Measurements from ENCODE around the gene CTSS. TPM values are rescaled to one million over a fixed set of nuclear protein-coding genes. Genes with fewer than 3 reads are reported as not detected.

The CTSS gene
- total RNA-seq, 1 experiment from 2014 or later = not detected

- Histone ChIP-seq H3K79me2 (ENCODE audit: insufficient read depth, low read length) (peaks cover 2% of the 10 kb centered on the region; the same call in 1 of the 2 replicates), H2BK120ac (ENCODE audit: low read depth, low read length, poor library complexity, severe bottlenecking) (no peak overlapping the region), H4K91ac (ENCODE audit: insufficient read length, low read depth, low read length) (no peak overlapping the region), H3K27ac (ENCODE audit: insufficient read length, low read depth, low read length) (no peak overlapping the region), H3K56ac (ENCODE audit: insufficient read length, low read depth, low read length) (no peak overlapping the region), H3K4ac (ENCODE audit: low read depth, low read length) (no peak overlapping the region), H3K18ac (ENCODE audit: insufficient read length, low read depth, low read length) (no peak overlapping the region), H4K20me1 (ENCODE audit: control insufficient read depth, insufficient read depth, insufficient read length) (no peaks in the 10 kb centered on the region), H3K4me1 (ENCODE audit: insufficient read depth, low read length) (no peaks in the 10 kb centered on the region), H2AFZ (ENCODE audit: low read length) (no peak overlapping the region), H2BK12ac (ENCODE audit: insufficient read length, low read depth, low read length) (no peak overlapping the region), H3K14ac (ENCODE audit: insufficient read depth, low read length) (no peak overlapping the region), H3K23me2 (ENCODE audit: insufficient read length, low read depth, low read length, poor library complexity, severe bottlenecking) (peaks cover 4% of the 10 kb centered on the region), H3T11ph (ENCODE audit: low read length) (no peak overlapping the region), H4K8ac (replicated peaks; ENCODE audit: insufficient read length, low read depth, low read length) (no peak overlapping the region), H2AK5ac (ENCODE audit: insufficient read length, low read length) (no peak overlapping the region), H3K23ac (ENCODE audit: insufficient read length, low read depth, low read length) (no peak overlapping the region), H3K27me3 (ENCODE audit: insufficient read depth, low read length) (no peaks in the 10 kb centered on the region), H3K9ac (ENCODE audit: extremely low read depth, insufficient read length, low read length) (no peak overlapping the region), H3K9me3 (ENCODE audit: control insufficient read depth, low read depth, low read length) (no peaks in the 10 kb centered on the region), H2BK15ac (ENCODE audit: low read depth, low read length) (no peak overlapping the region), H3K4me2 (ENCODE audit: insufficient read depth, insufficient read length, low read length) (peak overlapping the region; percentile 35), H2BK20ac (ENCODE audit: low read depth, low read length, poor library complexity, severe bottlenecking) (no peak overlapping the region), H3K79me1 (ENCODE audit: insufficient read depth, low read depth, low read length, poor library complexity, severe bottlenecking) (no peaks in the 10 kb centered on the region), H4K5ac (ENCODE audit: insufficient read length, low read depth, low read length) (no peak overlapping the region), H2BK5ac (ENCODE audit: insufficient read length, low read length) (no peak overlapping the region)
- no peak for DNase-seq
- Mint-ChIP-seq H3K4me3 (peak overlapping the region; percentile 95 to 98), H3K27me3 (ENCODE audit: low read depth) (no peaks in the 10 kb centered on the region), H3K9me3 (no peaks in the 10 kb centered on the region), H3K27ac (peak overlapping the region in 2 of 3 experiments; percentile 56 to 58; a peak in 3 of 7 replicates), H3K4me1 (peaks cover 11% of the 10 kb centered on the region in 2 experiments), H3K36me3 (ENCODE audit: insufficient read depth in 1 of 3, low read depth in 3 of 3) (peaks cover 15 to 39% (median 33%) of the 10 kb centered on the region in 3 experiments; a peak in 6 of 7 replicates)
- TF ChIP-seq, protein P1, sequence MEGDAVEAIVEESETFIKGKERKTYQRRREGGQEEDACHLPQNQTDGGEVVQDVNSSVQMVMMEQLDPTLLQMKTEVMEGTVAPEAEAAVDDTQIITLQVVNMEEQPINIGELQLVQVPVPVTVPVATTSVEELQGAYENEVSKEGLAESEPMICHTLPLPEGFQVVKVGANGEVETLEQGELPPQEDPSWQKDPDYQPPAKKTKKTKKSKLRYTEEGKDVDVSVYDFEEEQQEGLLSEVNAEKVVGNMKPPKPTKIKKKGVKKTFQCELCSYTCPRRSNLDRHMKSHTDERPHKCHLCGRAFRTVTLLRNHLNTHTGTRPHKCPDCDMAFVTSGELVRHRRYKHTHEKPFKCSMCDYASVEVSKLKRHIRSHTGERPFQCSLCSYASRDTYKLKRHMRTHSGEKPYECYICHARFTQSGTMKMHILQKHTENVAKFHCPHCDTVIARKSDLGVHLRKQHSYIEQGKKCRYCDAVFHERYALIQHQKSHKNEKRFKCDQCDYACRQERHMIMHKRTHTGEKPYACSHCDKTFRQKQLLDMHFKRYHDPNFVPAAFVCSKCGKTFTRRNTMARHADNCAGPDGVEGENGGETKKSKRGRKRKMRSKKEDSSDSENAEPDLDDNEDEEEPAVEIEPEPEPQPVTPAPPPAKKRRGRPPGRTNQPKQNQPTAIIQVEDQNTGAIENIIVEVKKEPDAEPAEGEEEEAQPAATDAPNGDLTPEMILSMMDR (conservative IDR thresholded peaks at IDR 0.05) = no peak
- no CpG with 5 or more reads among the region's 1 CpG for WGBS (ENCODE audit: extremely low coverage, insufficient read length, low lambda C conversion rate)
These were observed 69.4 kb downstream of the CTSS start for GRCh38 chr1:150696162-150696561.
